HepG2 (cell line): ENCODE data around the gene DLG5.

ENCODE experiments used
- E2F1 ChIP-seq: sonication (generic); formaldehyde crosslinking; IDR thresholded peaks from 2 replicates; pipeline ENCODE4 v1.5.0; 2020; ENCODE audit warnings: missing genetic modification reagents
- JUND ChIP-seq: sonication (generic); formaldehyde crosslinking; IDR thresholded peaks from 2 replicates; pipeline ENCODE4 v1.8.0; 2022; ENCODE audit warnings: mild to moderate bottlenecking, missing genetic modification reagents
- LCORL ChIP-seq, 2 experiments: fragments of 450-650 bp in 1 of 2; sonication (generic) in 1 of 2; formaldehyde crosslinking in 1 of 2; IDR thresholded peaks; 2 replicates each; pipeline versions ENCODE4 v1.5.0 to v1.6.1; 2017 to 2020; ENCODE audit warnings: antibody characterized with exemption in 1 of 2, missing genetic modification reagents in 1 of 2
- MED1 ChIP-seq: sonication (generic); formaldehyde crosslinking; IDR thresholded peaks from 2 replicates; pipeline ENCODE4 v1.4.0; 2020; ENCODE audit warnings: missing genetic modification reagents
- TFDP1 ChIP-seq: IDR thresholded peaks from 2 replicates; pipeline ENCODE4 v1.6.1; 2016; ENCODE audit warnings: missing compliant biosample characterization, missing genetic modification reagents, borderline replicate concordance
- ZFX ChIP-seq: sonication (generic); formaldehyde crosslinking; IDR thresholded peaks from 2 replicates; pipeline ENCODE4 v1.4.0; 2020; ENCODE audit warnings: mild to moderate bottlenecking, low read depth, missing genetic modification reagents, moderate library complexity
- ZNF33A ChIP-seq: sonication (generic); formaldehyde crosslinking; IDR thresholded peaks from 2 replicates; pipeline ENCODE4 v1.5.1; 2020; ENCODE audit warnings: missing genetic modification reagents, mild to moderate bottlenecking, moderate library complexity, borderline replicate concordance
- ZNF350 ChIP-seq: sonication (generic); formaldehyde crosslinking; IDR thresholded peaks from 2 replicates; pipeline ENCODE4 v1.4.0; 2020; ENCODE audit warnings: mild to moderate bottlenecking, low read depth, missing genetic modification reagents, borderline replicate concordance
- ZNF362 ChIP-seq: sonication (generic); formaldehyde crosslinking; IDR thresholded peaks from 2 replicates; pipeline ENCODE4 v1.4.0; 2020; ENCODE audit warnings: missing genetic modification reagents, mild to moderate bottlenecking, borderline replicate concordance
- ZNF878 ChIP-seq: sonication (generic); formaldehyde crosslinking; IDR thresholded peaks from 2 replicates; pipeline ENCODE4 v1.8.1; 2023; ENCODE audit warnings: mild to moderate bottlenecking, missing genetic modification reagents, moderate library complexity
- TF ChIP-seq, protein P1 (sequence below): IDR thresholded peaks from 2 replicates; pipeline ENCODE4 v1.6.1; 2012; ENCODE audit warnings: inconsistent platforms
- TF ChIP-seq, protein P2 (sequence below): sonication (generic); formaldehyde crosslinking; IDR thresholded peaks from 2 replicates; pipeline ENCODE4; 2020; ENCODE audit warnings: missing genetic modification reagents, mild to moderate bottlenecking, borderline replicate concordance

GRCh38 chr10:77881222-77881621, 45.3 kb downstream of the DLG5 start:
- TF ChIP-seq TFDP1 (CRISPR knock-in tag) (no peak), MED1 (CRISPR knock-in tag) (no peak), ZFX (CRISPR knock-in tag) (no peak), JUND (CRISPR knock-in tag) (no peak), E2F1 (no peak), ZNF878 (CRISPR knock-in tag) (no peak), ZNF33A (CRISPR knock-in tag) (no peak), LCORL (IDR thresholded peaks at IDR 0.05) (no peak), LCORL (CRISPR knock-in tag; IDR thresholded peaks at IDR 0.05) (no peak), ZNF362 (CRISPR knock-in tag) (no peak), ZNF350 (no peak)
- TF ChIP-seq, protein P1, sequence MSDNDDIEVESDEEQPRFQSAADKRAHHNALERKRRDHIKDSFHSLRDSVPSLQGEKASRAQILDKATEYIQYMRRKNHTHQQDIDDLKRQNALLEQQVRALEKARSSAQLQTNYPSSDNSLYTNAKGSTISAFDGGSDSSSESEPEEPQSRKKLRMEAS = no peak
- TF ChIP-seq, protein P2, sequence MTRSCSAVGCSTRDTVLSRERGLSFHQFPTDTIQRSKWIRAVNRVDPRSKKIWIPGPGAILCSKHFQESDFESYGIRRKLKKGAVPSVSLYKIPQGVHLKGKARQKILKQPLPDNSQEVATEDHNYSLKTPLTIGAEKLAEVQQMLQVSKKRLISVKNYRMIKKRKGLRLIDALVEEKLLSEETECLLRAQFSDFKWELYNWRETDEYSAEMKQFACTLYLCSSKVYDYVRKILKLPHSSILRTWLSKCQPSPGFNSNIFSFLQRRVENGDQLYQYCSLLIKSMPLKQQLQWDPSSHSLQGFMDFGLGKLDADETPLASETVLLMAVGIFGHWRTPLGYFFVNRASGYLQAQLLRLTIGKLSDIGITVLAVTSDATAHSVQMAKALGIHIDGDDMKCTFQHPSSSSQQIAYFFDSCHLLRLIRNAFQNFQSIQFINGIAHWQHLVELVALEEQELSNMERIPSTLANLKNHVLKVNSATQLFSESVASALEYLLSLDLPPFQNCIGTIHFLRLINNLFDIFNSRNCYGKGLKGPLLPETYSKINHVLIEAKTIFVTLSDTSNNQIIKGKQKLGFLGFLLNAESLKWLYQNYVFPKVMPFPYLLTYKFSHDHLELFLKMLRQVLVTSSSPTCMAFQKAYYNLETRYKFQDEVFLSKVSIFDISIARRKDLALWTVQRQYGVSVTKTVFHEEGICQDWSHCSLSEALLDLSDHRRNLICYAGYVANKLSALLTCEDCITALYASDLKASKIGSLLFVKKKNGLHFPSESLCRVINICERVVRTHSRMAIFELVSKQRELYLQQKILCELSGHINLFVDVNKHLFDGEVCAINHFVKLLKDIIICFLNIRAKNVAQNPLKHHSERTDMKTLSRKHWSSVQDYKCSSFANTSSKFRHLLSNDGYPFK (CRISPR knock-in tag) = no peak
